H1 (cell line): ENCODE data around the gene ZHX3. TPM values are rescaled to one million over a fixed set of nuclear protein-coding genes. Genes with fewer than 3 reads are reported as not detected.

Experiments
- CTCF ChIA-PET: fragments of 300-600 bp; sonication (Branson Sonifier 250); formaldehyde crosslinking; loops from one replicate; lab custom pipeline; 2021; ENCODE audit not compliant: partially characterized antibody; lab: Charles Lee
- POLR2A ChIA-PET: fragments of 300-600 bp; sonication (Branson Sonifier 250); formaldehyde crosslinking; loops from one replicate; lab custom pipeline; 2021; ENCODE audit warnings: inconsistent platforms; ENCODE audit not compliant: partially characterized antibody; lab: Charles Lee
- DNase-seq, 2 experiments: peaks; one replicate each; pipeline versions ENCODE4 v3.0.0 to v3.0.0-alpha.2; 2010 to 2022; ENCODE audit warnings: low spot score in 2 of 2, low read depth in 1 of 2, mixed read lengths in 1 of 2
- FAIRE-seq: peaks from 2 replicates; lab custom pipeline; 2011; peaks lifted over from hg19 to GRCh38; lab: Jason Lieb, UNC
- H2AFZ ChIP-seq: 2 replicates; pipeline ENCODE4 v1.8.1; 2012; ENCODE audit warnings: low read length, inconsistent platforms
- H2AK5ac ChIP-seq: 2 replicates; pipeline ENCODE4 v1.6.1; 2013; ENCODE audit warnings: low read depth, low read length
- H2BK120ac ChIP-seq: replicated peaks from 2 replicates; pipeline ENCODE3; 2013; ENCODE audit warnings: low read depth, low read length, inconsistent platforms
- H2BK12ac ChIP-seq: 2 replicates; pipeline ENCODE4 v1.6.1; 2013; ENCODE audit warnings: low read depth, low read length
- H2BK15ac ChIP-seq: 2 replicates; pipeline ENCODE4 v1.6.1; 2013; ENCODE audit warnings: low read length
- H2BK20ac ChIP-seq: 2 replicates; pipeline ENCODE4 v1.6.1; 2013; ENCODE audit warnings: low read length
- H2BK5ac ChIP-seq: 2 replicates; pipeline ENCODE4 v1.6.1; 2013; ENCODE audit warnings: low read depth, low read length
- H3K14ac ChIP-seq: 2 replicates; pipeline ENCODE4 v1.6.1; 2013; ENCODE audit warnings: inconsistent platforms; ENCODE audit not compliant: insufficient read length
- H3K18ac ChIP-seq: 2 replicates; pipeline ENCODE4 v1.6.1; 2013; ENCODE audit warnings: low read length; ENCODE audit errors: extremely low read depth
- H3K23ac ChIP-seq: 2 replicates; pipeline ENCODE4 v1.6.1; 2013; ENCODE audit warnings: inconsistent platforms; ENCODE audit not compliant: insufficient read length
- H3K23me2 ChIP-seq: 2 replicates; pipeline ENCODE4 v1.6.1; 2013; ENCODE audit warnings: low read depth, low read length
- H3K27ac ChIP-seq: 2 replicates; pipeline ENCODE4 v1.6.1; 2011; ENCODE audit warnings: low read depth, low read length, inconsistent platforms
- H3K27me3 ChIP-seq, 4 experiments: replicated peaks in 1 of 4; 1 replicate in 1 of 4; 2 replicates in 3 of 4; pipeline versions ENCODE4 v1.6.1 to v1.8.1; 2011 to 2013; ENCODE audit warnings: low read length in 3 of 4, mild to moderate bottlenecking in 3 of 4, inconsistent platforms in 2 of 4, mixed read lengths in 2 of 4, moderate library complexity in 1 of 4; ENCODE audit not compliant: control insufficient read depth in 3 of 4, insufficient read depth in 3 of 4; ENCODE audit errors: extremely low read depth in 1 of 4
- H3K36me3 ChIP-seq, 4 experiments: 2 replicates each; pipeline versions ENCODE4 v1.6.1 to v1.8.1; 2011 to 2013; ENCODE audit warnings: mild to moderate bottlenecking in 4 of 4, low read length in 3 of 4, moderate library complexity in 2 of 4, control low read depth in 1 of 4, inconsistent platforms in 1 of 4; ENCODE audit not compliant: insufficient read depth in 4 of 4, control insufficient read depth in 2 of 4
- H3K4ac ChIP-seq: replicated peaks from 2 replicates; pipeline ENCODE3; 2013; ENCODE audit warnings: low read length, low read depth, mixed read lengths, inconsistent platforms; ENCODE audit not compliant: insufficient read length
- H3K4me1 ChIP-seq, 4 experiments: replicated peaks in 1 of 4; 1 replicate in 1 of 4; 2 replicates in 3 of 4; pipeline versions ENCODE4 v1.6.1 to v1.8.1; 2011 to 2013; ENCODE audit warnings: low read length in 3 of 4, inconsistent platforms in 2 of 4, mixed read lengths in 1 of 4; ENCODE audit not compliant: insufficient read depth in 4 of 4, control insufficient read depth in 3 of 4
- H3K4me2 ChIP-seq, 2 experiments: 2 replicates each; pipeline versions ENCODE4 v1.6.1 to v1.8.1; 2011 to 2013; ENCODE audit warnings: low read depth in 2 of 2, low read length in 2 of 2, control low read depth in 1 of 2, inconsistent platforms in 1 of 2, mild to moderate bottlenecking in 1 of 2; ENCODE audit not compliant: insufficient read depth in 1 of 2
- H3K4me3 ChIP-seq, 4 experiments: fragments of 200-600, 300-600 bp in 1 of 4; sonication (generic), shearing (Covaris generic), sonication (Bioruptor Twin) in 1 of 4; 2 replicates each; pipeline versions ENCODE4 v1.5.1 to v1.8.1; 2011 to 2016; ENCODE audit warnings: low read length in 4 of 4, low read depth in 3 of 4, control low read depth in 2 of 4, inconsistent platforms in 2 of 4, mild to moderate bottlenecking in 2 of 4, mixed read lengths in 1 of 4, moderate library complexity in 1 of 4; ENCODE audit not compliant: insufficient read depth in 2 of 4; ENCODE audit errors: extremely low read depth in 1 of 4
- H3K56ac ChIP-seq: replicated peaks from 2 replicates; pipeline ENCODE3; 2013; ENCODE audit warnings: low read depth, mild to moderate bottlenecking, mixed read lengths, low read length, inconsistent platforms; ENCODE audit not compliant: insufficient read length
- H3K79me1 ChIP-seq: 2 replicates; pipeline ENCODE4 v1.6.1; 2013; ENCODE audit warnings: low read depth, low read length, control low read depth
- H3K79me2 ChIP-seq, 2 experiments: 2 replicates each; pipeline versions ENCODE4 v1.6.1 to v1.8.1; 2012 to 2013; ENCODE audit warnings: low read length in 2 of 2, mild to moderate bottlenecking in 2 of 2, inconsistent platforms in 1 of 2; ENCODE audit not compliant: insufficient read depth in 2 of 2, control insufficient read depth in 1 of 2
- H3K9ac ChIP-seq, 4 experiments: replicated peaks in 1 of 4; 1 replicate in 1 of 4; 2 replicates in 3 of 4; pipeline versions ENCODE4 v1.6.1 to v1.8.1; 2011 to 2013; ENCODE audit warnings: low read depth in 3 of 4, low read length in 3 of 4, control low read depth in 2 of 4, mild to moderate bottlenecking in 2 of 4, moderate library complexity in 2 of 4, inconsistent platforms in 1 of 4; ENCODE audit errors: extremely low read depth in 1 of 4
- H3K9me3 ChIP-seq, 2 experiments: 2 replicates each; pipeline versions ENCODE4 v1.6.1 to v1.8.1; 2012 to 2013; ENCODE audit warnings: mild to moderate bottlenecking in 2 of 2, moderate library complexity in 2 of 2, control low read depth in 1 of 2, inconsistent platforms in 1 of 2, low read depth in 1 of 2, low read length in 1 of 2, mixed read lengths in 1 of 2; ENCODE audit not compliant: insufficient read depth in 2 of 2
- H4K20me1 ChIP-seq, 2 experiments: replicated peaks in 1 of 2; 2 replicates each; pipeline versions ENCODE3 to v1.8.1; 2011 to 2013; ENCODE audit warnings: inconsistent platforms in 2 of 2, low read length in 2 of 2, mild to moderate bottlenecking in 1 of 2; ENCODE audit not compliant: insufficient read depth in 2 of 2, control insufficient read depth in 1 of 2
- H4K5ac ChIP-seq: 2 replicates; pipeline ENCODE4 v1.6.1; 2013; ENCODE audit warnings: low read length, low read depth, mixed read lengths, inconsistent platforms; ENCODE audit not compliant: insufficient read length
- H4K8ac ChIP-seq: 2 replicates; pipeline ENCODE4 v1.8.0; 2013; ENCODE audit warnings: mild to moderate bottlenecking, moderate library complexity, low read length, inconsistent platforms; ENCODE audit not compliant: insufficient read depth; ENCODE audit errors: extremely low read depth
- H4K91ac ChIP-seq: replicated peaks from 2 replicates; pipeline ENCODE3; 2013; ENCODE audit warnings: low read length, mixed read lengths, inconsistent platforms; ENCODE audit not compliant: insufficient read length
- GTF2F1 ChIP-seq: IDR thresholded peaks from 2 replicates; pipeline ENCODE4 v1.6.1; 2012; ENCODE audit warnings: low read depth, low read length, improper control_type of control experiment, borderline replicate concordance
- TAF7 ChIP-seq: optimal IDR thresholded peaks from 2 replicates; pipeline ENCODE3; 2011; ENCODE audit warnings: low read depth, mild to moderate bottlenecking, inconsistent platforms, low read length, moderate library complexity, borderline replicate concordance
- WGBS, 2 experiments: shearing (Covaris generic) in 1 of 2; methylation state at CpG; one replicate each; pipeline versions ENCODE4 v1.1.6 to v1.1.7; 2013 to 2015; ENCODE audit warnings: low lambda C conversion rate in 2 of 2, mixed read lengths in 2 of 2, inconsistent platforms in 1 of 2, low coverage in 1 of 2, missing lambda C conversion rate in 1 of 2; ENCODE audit not compliant: insufficient replicate concordance in 2 of 2, insufficient coverage in 1 of 2, insufficient read length in 1 of 2; ENCODE audit errors: extremely low coverage in 1 of 2, missing lambda C conversion rate in 1 of 2; 5-methylcytosine and 5-hydroxymethylcytosine counted together
- polyA plus RNA-seq, 7 experiments: library from polyadenylated mRNA; depleted of rRNA in 3 of 7; stranded (reverse) in 5 of 7; unstranded in 2 of 7; fragments of >200 nt in 5 of 7; fragments of 200-250 nt in 2 of 7; gene quantifications; 1 replicate in 5 of 7; 2 replicates in 1 of 7; 4 replicates in 1 of 7; pipeline versions ENCODE4 v1.2.1 to v1.2.3, GENCODE V29; 2011 to 2013; ENCODE audit warnings: missing spikeins in 2 of 7, mixed read lengths in 2 of 7
- total RNA-seq: library from RNA; stranded (reverse); fragmentation: NEBNext Ultra II Directional; extraction: Animal tissue kit (Norgen Biotek cat#: 25700); gene quantifications from 2 replicates; pipeline ENCODE4 v1.2.1, GENCODE V29; 2021

ZHX3 gene
- total and polyA plus RNA-seq, 2 of the 8 experiments (the other 6 are each of a cell fraction or from before 2014, with no cell fraction given) = 1.00 to 7.8 TPM

DNA sequence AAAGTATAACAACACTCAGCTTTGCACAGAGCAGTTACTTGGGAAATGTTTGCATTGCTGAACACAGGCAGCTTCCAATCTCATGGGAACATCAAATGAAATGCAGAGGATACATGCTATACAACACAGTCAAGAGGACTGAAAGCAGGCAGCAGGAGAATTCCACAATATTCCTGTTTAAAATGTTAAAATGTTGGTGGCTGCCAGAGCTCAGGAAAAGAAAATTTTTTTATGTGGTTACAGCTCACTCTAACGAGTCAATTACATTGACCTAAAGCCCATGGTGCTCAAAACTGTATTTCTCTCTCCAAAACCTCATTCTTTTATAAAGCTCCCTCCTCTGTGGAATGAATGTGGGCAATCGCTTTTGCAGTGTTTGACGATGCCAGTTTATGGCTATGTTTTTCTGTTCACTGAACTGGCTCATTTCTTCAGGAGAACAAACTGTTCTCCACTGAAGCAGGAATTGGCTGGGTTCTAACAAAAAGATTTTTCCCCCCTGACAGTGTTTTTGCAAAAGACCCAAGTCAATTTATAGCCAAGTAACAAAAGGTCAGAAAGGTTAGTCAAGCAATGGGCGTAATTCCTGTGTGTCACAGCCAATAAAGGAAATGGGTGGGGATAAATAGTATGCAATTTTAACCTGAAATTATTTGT, 69.0 kb downstream of the ZHX3 start:
- Histone ChIP-seq H3K27ac (no peak overlapping the region), H2BK5ac (no peak overlapping the region), H3K9me3 (no peaks in the 10 kb centered on the region)
- TF ChIP-seq TAF7 (no peak), GTF2F1 (no peak)

More for the DNA sequence above, 69.0 kb downstream of the ZHX3 start:
- H4K5ac ChIP-seq = no peak overlapping the region
- H3K79me2 ChIP-seq = no peaks in the 10 kb centered on the region
- H3K14ac ChIP-seq = no peak overlapping the region
- no peak overlapping the region for H2BK20ac ChIP-seq
- no peak overlapping the region for H4K91ac ChIP-seq
- no peak overlapping the region for H2BK120ac ChIP-seq
- POLR2A ChIA-PET = interaction anchor here (0.6 kb wide), 1 partner anchor 30 kb away, joined by 4 read pairs; no protein-coding TSS in a partner anchor
- DNase-seq (no peak), FAIRE-seq (no peak)
- H3K4me2 ChIP-seq = no peak overlapping the region
- no peak overlapping the region for H3K23ac ChIP-seq
- H4K8ac ChIP-seq = no peak overlapping the region
- H3K4me3 ChIP-seq = no peak overlapping the region
- no peak overlapping the region for H2BK15ac ChIP-seq
- no peak overlapping the region for H3K9ac ChIP-seq
- no peaks in the 10 kb centered on the region for H3K23me2 ChIP-seq
- no peaks in the 10 kb centered on the region for H3K36me3 ChIP-seq
- peaks cover 0 to 4% (median 3%) of the 10 kb centered on the region in 4 experiments; a peak in 6 of 7 replicates for H3K4me1 ChIP-seq
- H3K56ac ChIP-seq = no peak overlapping the region
- H2AFZ ChIP-seq = no peak overlapping the region
- no peak overlapping the region for H3K18ac ChIP-seq
- H2AK5ac ChIP-seq = no peak overlapping the region
- no peaks in the 10 kb centered on the region for H3K79me1 ChIP-seq
- H2BK12ac ChIP-seq = no peak overlapping the region
- CTCF ChIA-PET = interaction anchor here (0.8 to 8.6 kb wide), 10 partner anchors 14 to 114 kb away, joined by 3 to 68 read pairs (median 4); partner anchors contain the start of gene LPIN3
- peaks cover 0 to 1% of the 10 kb centered on the region in 2 experiments for H4K20me1 ChIP-seq
- 85% methylated on average over 4 of the region's 4 CpGs; no CpG with 5 or more reads in 1 of the 2 experiments for WGBS, 2 experiments
- peaks cover 5 to 22% (median 15%) of the 10 kb centered on the region in 4 experiments; a peak in 6 of 7 replicates for H3K27me3 ChIP-seq
- no peak overlapping the region for H3K4ac ChIP-seq
